WI38 (cell line): ENCODE results near the gene COL13A1.

Experiments used
- H3K4me3 ChIP-seq: 2 replicates; pipeline ENCODE4 v1.5.1; 2011; ENCODE audit warnings: low read depth, mild to moderate bottlenecking, control low read depth, low read length
- TF ChIP-seq, protein P1 (sequence below): IDR thresholded peaks from 2 replicates; pipeline ENCODE4 v1.5.1; 2012; ENCODE audit warnings: low read depth, mild to moderate bottlenecking, control low read depth, low read length

Gene COL13A1

GRCh38 chr10:69866688-69867461 lies 65.2 kb downstream of the COL13A1 start:
- H3K4me3 ChIP-seq = no peak overlapping the region
- TF ChIP-seq, protein P1, sequence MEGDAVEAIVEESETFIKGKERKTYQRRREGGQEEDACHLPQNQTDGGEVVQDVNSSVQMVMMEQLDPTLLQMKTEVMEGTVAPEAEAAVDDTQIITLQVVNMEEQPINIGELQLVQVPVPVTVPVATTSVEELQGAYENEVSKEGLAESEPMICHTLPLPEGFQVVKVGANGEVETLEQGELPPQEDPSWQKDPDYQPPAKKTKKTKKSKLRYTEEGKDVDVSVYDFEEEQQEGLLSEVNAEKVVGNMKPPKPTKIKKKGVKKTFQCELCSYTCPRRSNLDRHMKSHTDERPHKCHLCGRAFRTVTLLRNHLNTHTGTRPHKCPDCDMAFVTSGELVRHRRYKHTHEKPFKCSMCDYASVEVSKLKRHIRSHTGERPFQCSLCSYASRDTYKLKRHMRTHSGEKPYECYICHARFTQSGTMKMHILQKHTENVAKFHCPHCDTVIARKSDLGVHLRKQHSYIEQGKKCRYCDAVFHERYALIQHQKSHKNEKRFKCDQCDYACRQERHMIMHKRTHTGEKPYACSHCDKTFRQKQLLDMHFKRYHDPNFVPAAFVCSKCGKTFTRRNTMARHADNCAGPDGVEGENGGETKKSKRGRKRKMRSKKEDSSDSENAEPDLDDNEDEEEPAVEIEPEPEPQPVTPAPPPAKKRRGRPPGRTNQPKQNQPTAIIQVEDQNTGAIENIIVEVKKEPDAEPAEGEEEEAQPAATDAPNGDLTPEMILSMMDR = no peak

GRCh38 chr10:69867699-69868558 lies 66.2 kb downstream of the COL13A1 start:
- TF ChIP-seq, protein P1 = no peak
- H3K4me3 ChIP-seq = no peak overlapping the region

- no peak overlapping the region for H3K4me3 ChIP-seq
- TF ChIP-seq, protein P1 = no peak
Observed at GRCh38 chr10:69868821-69869220, 67.1 kb downstream of the COL13A1 start.

- no peak overlapping the region for H3K4me3 ChIP-seq
- TF ChIP-seq, protein P1 = no peak
Observed at GRCh38 chr10:69869291-69869961, 67.7 kb downstream of the COL13A1 start.

- TF ChIP-seq, protein P1 = no peak
- H3K4me3 ChIP-seq = no peak overlapping the region
Observed at GRCh38 chr10:69870591-69870990, 68.9 kb downstream of the COL13A1 start.

GRCh38 chr10:69871074-69871473 lies 69.4 kb downstream of the COL13A1 start:
- TF ChIP-seq, protein P1 = no peak
- H3K4me3 ChIP-seq = no peak overlapping the region
